Measurements from ENCODE around the gene ERH. TPM values are rescaled to one million over a fixed set of nuclear protein-coding genes. Genes with fewer than 3 reads are reported as not detected.
"Not testable (repeated sequence)": the region's sequence is repeated elsewhere in the genome, so short reads cannot be mapped to it uniquely, and the experiment has no call there.

The ERH gene
- total RNA-seq, 6 experiments from 2014 or later = 46.0 to 71.7 (median 68.5) TPM

DNA sequence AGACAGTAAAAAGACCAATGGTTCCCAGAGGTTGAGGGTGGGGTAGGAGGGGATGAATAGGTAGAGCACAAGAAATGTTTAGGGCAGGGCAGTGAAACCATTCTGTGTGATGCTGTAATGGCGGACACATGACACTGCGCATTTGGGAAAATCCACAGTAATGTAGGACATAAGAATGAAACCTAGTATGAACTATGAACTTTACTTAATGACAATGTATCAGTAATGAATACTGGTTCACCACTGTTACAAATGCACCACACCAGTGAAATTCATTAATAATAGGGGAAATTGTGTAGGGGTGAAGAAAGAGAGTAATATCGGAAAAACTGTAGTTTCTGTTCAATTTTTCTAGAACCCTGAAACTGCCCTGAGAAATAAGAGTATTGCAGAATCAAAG lies 5.6 kb downstream of the ERH start:
- Histone ChIP-seq H3K36me3 (peaks cover 4 to 62% (median 22%) of the 10 kb centered on the region in 4 donors), H3K4me1 (peaks cover 0 to 11% (median 3%) of the 10 kb centered on the region in 4 donors), H3K27ac (no peak overlapping the region), H3K27me3 (no peaks in the 10 kb centered on the region), H3K4me3 (no peak overlapping the region), H3K9me3 (no peaks in the 10 kb centered on the region)
- intact Hi-C loops (cut with DNase I) = no loop called here
- ATAC-seq (no peak), DNase-seq (no peak)
- WGBS (ENCODE audit: insufficient coverage, low coverage, low lambda C conversion rate, missing lambda C conversion rate) = 65% methylated on average over 3 of the region's 3 CpGs
- TF ChIP-seq, protein P1, sequence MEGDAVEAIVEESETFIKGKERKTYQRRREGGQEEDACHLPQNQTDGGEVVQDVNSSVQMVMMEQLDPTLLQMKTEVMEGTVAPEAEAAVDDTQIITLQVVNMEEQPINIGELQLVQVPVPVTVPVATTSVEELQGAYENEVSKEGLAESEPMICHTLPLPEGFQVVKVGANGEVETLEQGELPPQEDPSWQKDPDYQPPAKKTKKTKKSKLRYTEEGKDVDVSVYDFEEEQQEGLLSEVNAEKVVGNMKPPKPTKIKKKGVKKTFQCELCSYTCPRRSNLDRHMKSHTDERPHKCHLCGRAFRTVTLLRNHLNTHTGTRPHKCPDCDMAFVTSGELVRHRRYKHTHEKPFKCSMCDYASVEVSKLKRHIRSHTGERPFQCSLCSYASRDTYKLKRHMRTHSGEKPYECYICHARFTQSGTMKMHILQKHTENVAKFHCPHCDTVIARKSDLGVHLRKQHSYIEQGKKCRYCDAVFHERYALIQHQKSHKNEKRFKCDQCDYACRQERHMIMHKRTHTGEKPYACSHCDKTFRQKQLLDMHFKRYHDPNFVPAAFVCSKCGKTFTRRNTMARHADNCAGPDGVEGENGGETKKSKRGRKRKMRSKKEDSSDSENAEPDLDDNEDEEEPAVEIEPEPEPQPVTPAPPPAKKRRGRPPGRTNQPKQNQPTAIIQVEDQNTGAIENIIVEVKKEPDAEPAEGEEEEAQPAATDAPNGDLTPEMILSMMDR (IDR thresholded peaks at IDR 0.05) = no peak
- TF ChIP-seq POLR2A (IDR thresholded peaks at IDR 0.05) = no peak

DNA sequence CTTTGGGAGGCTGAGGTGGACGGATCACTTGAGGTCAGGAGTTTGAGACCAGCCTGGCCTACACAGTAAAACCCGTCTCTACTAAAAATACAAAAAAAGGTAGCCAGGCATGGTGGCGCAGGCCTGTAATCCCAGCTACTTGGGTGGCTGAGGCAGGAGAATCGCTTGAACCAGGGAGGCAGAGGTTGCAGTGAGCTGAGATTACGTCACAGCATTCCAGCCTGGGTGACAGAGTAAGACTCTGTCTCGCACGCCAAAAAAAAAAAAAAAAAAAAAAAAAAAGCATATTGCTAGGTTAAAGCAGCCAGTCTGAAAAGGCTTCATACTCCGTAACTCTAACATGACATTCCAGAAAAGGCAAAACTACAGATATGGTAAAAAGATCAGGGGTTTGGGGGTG lies 6.7 kb downstream of the ERH start:
- H3K4me1 ChIP-seq; H3K9me3 ChIP-seq; ATAC-seq; H3K27me3 ChIP-seq; H3K4me3 ChIP-seq; H3K27ac ChIP-seq; DNase-seq; intact Hi-C loops (cut with DNase I): not testable (repeated sequence)
- H3K36me3 ChIP-seq = peaks cover 4 to 70% (median 24%) of the 10 kb centered on the region in 4 donors
- 73% methylated on average over 5 of the region's 8 CpGs for WGBS (ENCODE audit: insufficient coverage, low coverage, low lambda C conversion rate, missing lambda C conversion rate)

DNA sequence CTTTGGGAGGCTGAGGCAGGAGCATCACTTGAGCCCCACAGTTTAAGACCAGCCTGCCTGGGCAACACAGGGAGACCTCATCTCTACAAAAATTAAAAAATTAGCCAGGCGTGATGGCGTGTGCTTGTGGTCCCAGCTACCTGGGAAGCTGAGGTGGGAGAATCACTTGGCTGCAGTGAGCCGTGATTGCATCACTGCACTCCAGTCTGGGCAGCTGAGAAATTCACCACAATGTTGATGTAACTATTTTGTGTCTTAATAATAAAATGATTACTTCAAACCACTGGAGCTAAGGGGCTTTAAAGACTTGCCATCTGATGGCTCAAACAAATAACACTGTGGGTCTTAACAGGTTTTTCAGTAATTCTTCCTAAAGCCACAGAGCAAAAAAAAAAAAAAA lies 10.8 kb downstream of the ERH start:
- intact Hi-C loops (cut with DNase I) = no loop called here
- DNase-seq (no peak), ATAC-seq (no peak)
- Histone ChIP-seq H3K27me3 (no peaks in the 10 kb centered on the region), H3K4me1 (no peaks in the 10 kb centered on the region), H3K27ac (no peak overlapping the region), H3K4me3 (no peak overlapping the region), H3K9me3 (no peaks in the 10 kb centered on the region), H3K36me3 (peaks cover 0 to 46% (median 15%) of the 10 kb centered on the region in 4 donors)
- WGBS (ENCODE audit: insufficient coverage, low coverage, low lambda C conversion rate, missing lambda C conversion rate) = 70% methylated on average over 3 of the region's 3 CpGs
- TF ChIP-seq, protein P1 (IDR thresholded peaks at IDR 0.05) = no peak
- TF ChIP-seq POLR2A (IDR thresholded peaks at IDR 0.05) = no peak

DNA sequence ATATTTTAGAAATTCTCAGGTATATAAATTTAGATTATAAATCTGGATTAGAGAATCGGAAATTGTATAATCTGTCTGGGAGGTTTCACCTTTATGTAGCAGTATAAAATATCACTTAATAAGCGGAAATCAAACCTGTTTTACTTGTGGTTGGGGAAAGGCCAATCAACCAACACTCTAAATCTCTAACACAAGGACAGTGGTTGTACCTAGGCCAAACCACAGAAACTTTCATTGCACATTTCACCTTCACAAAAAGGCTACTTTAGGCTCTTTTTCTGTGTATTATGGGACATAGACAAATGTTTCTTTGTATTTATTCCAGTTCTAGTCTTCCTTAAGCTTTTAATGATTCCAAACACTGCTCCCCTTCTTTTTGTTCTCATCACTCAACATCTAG lies 19.8 kb downstream of the ERH start:
- Histone ChIP-seq H3K9me3 (no peaks in the 10 kb centered on the region), H3K27ac (no peak overlapping the region), H3K36me3 (peaks cover 0 to 13% (median 3%) of the 10 kb centered on the region in 4 donors), H3K27me3 (no peaks in the 10 kb centered on the region), H3K4me3 (no peak overlapping the region), H3K4me1 (no peaks in the 10 kb centered on the region)
- ATAC-seq = no peak
- WGBS (ENCODE audit: insufficient coverage, low coverage, low lambda C conversion rate, missing lambda C conversion rate) = 91% methylated on average over 2 of the region's 2 CpGs
- no peak for DNase-seq
- no peak for TF ChIP-seq POLR2A (IDR thresholded peaks at IDR 0.05)
- TF ChIP-seq, protein P1 (IDR thresholded peaks at IDR 0.05) = no peak
- intact Hi-C loops (cut with DNase I) = no loop called here

DNA sequence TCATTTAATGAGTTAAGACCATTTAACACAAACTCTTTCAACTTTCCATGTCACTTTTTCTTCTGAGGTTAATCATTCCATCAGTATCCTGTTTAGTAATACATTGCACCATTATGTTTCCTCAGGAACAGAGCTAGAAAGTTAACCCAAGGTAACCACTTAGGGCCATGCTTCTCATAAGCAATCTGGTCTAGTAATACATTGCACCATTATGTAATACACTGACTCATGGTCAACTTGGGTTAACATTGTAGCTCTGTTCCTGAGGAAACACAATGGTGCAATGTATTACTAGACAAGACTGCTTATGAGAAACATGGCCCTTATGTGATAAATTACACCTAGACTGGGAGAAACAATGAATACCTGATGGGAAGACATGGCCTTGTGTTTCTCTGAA lies 21.7 kb downstream of the ERH start:
- no peak overlapping the region for H3K4me3 ChIP-seq
- ATAC-seq = peak in 1 of 4 donors; percentile 46

More for the DNA sequence above, 21.7 kb downstream of the ERH start:
- no peaks in the 10 kb centered on the region for H3K27me3 ChIP-seq
- TF ChIP-seq, protein P1 (IDR thresholded peaks at IDR 0.05) = no peak
- no peak for TF ChIP-seq POLR2A (IDR thresholded peaks at IDR 0.05)
- no peaks in the 10 kb centered on the region for H3K4me1 ChIP-seq
- intact Hi-C loops (cut with DNase I) = no loop called here
- peaks cover 0 to 13% (median 3%) of the 10 kb centered on the region in 4 donors for H3K36me3 ChIP-seq
- no peaks in the 10 kb centered on the region for H3K9me3 ChIP-seq
- no peak overlapping the region for H3K27ac ChIP-seq
- DNase-seq = no peak
